HepG2 (cell line): Measurements from ENCODE around the gene STK24. TPM values are rescaled to one million over a fixed set of nuclear protein-coding genes. Genes with fewer than 3 reads are reported as not detected.

Experiments used
- ATAC-seq: fragments of 200-7000 bp; cut with Tn5 transposase; 3 replicates; pipeline ENCODE4 v1.9.1; 2020; ENCODE audit warnings: mild to moderate bottlenecking, moderate library complexity
- BruUV-seq: library from RNA; stranded (reverse); fragments of 400-500 nt; replicated peaks from 2 replicates; lab custom pipeline; 2021; lab: Mats Ljungman, UMichigan
- CTCF ChIA-PET: fragments of 300-600 bp; formaldehyde crosslinking; extraction: SDS; loops from one replicate; lab custom pipeline; 2021; ENCODE audit warnings: low total read pairs, inconsistent platforms, low intra/inter-chr PET ratio; lab: Yijun Ruan, JAX
- POLR2A ChIA-PET: fragments of 350-600 bp; sonication (Branson Sonifier 250); formaldehyde crosslinking; loops from one replicate; lab custom pipeline; 2020; ENCODE audit warnings: antibody characterized with exemption, inconsistent platforms; lab: Yijun Ruan, JAX
- DNase-seq: peaks from one replicate; pipeline ENCODE4 v3.0.0-alpha.2; 2015; ENCODE audit warnings: low spot score
- FAIRE-seq: peaks from 3 replicates; lab custom pipeline; 2011; peaks lifted over from hg19 to GRCh38; lab: Jason Lieb, UNC
- H2AFZ ChIP-seq: one replicate; pipeline ENCODE4 v1.6.1; 2011; ENCODE audit warnings: low read length, inconsistent platforms
- H3K27ac ChIP-seq: fragments of 300-600 bp; 3 replicates; pipeline ENCODE4 v1.8.0; 2011; ENCODE audit warnings: mixed run types, mild to moderate bottlenecking, mixed read lengths, low read length, inconsistent platforms; ENCODE audit not compliant: insufficient read depth; ENCODE audit errors: extremely low read length
- H3K27me3 ChIP-seq, 2 experiments: fragments of 200-600 bp in 1 of 2; 2 replicates in 1 of 2; 3 replicates in 1 of 2; pipeline versions ENCODE4 v1.6.0 to v1.8.0; 2011; ENCODE audit warnings: low read length in 2 of 2, mild to moderate bottlenecking in 2 of 2, moderate library complexity in 2 of 2, inconsistent platforms in 1 of 2; ENCODE audit not compliant: insufficient read depth in 2 of 2, control insufficient read depth in 1 of 2
- H3K36me3 ChIP-seq, 2 experiments: fragments of 200-600 bp in 1 of 2; replicated peaks in 1 of 2; 2 replicates in 1 of 2; 3 replicates in 1 of 2; pipeline versions ENCODE4 v1.5.1 to v1.8.0; 2011; ENCODE audit warnings: low read length in 2 of 2, inconsistent platforms in 1 of 2; ENCODE audit not compliant: insufficient read depth in 2 of 2, control insufficient read depth in 1 of 2
- H3K4me1 ChIP-seq: 2 replicates; pipeline ENCODE4 v1.5.1; 2012; ENCODE audit warnings: low read length, inconsistent platforms; ENCODE audit not compliant: insufficient read depth
- H3K4me2 ChIP-seq: 2 replicates; pipeline ENCODE4 v1.6.0; 2011; ENCODE audit warnings: low read depth, low read length, inconsistent platforms
- H3K4me3 ChIP-seq, 3 experiments: fragments of 200-600 bp in 1 of 3; sonication (generic), shearing (Covaris generic) in 1 of 3; replicated peaks in 1 of 3; 2 replicates each; pipeline ENCODE4 v1.5.1; 2011 to 2016; ENCODE audit warnings: low read length in 3 of 3, inconsistent platforms in 2 of 3, low read depth in 2 of 3, mild to moderate bottlenecking in 2 of 3, control low read depth in 1 of 3, mixed read lengths in 1 of 3; ENCODE audit not compliant: insufficient read depth in 1 of 3
- H3K79me2 ChIP-seq: one replicate; pipeline ENCODE4 v1.6.1; 2011; ENCODE audit warnings: low read length, inconsistent platforms; ENCODE audit not compliant: insufficient read depth
- H3K9ac ChIP-seq: 2 replicates; pipeline ENCODE4 v1.6.0; 2011; ENCODE audit warnings: mild to moderate bottlenecking, low read depth, low read length, inconsistent platforms; ENCODE audit not compliant: insufficient read depth
- H3K9me3 ChIP-seq: 2 replicates; pipeline ENCODE4 v1.5.1; 2012; ENCODE audit warnings: mild to moderate bottlenecking, low read length
- H4K20me1 ChIP-seq: 2 replicates; pipeline ENCODE4 v1.6.0; 2011; ENCODE audit warnings: inconsistent platforms, mild to moderate bottlenecking, low read length, moderate library complexity; ENCODE audit not compliant: insufficient read depth
- BCL6 ChIP-seq: IDR thresholded peaks from 2 replicates; pipeline ENCODE4 v1.6.1; 2016; ENCODE audit warnings: missing genetic modification reagents, missing compliant biosample characterization
- CC2D1A ChIP-seq: sonication (generic); formaldehyde crosslinking; IDR thresholded peaks from 2 replicates; pipeline ENCODE4 v1.8.1; 2023; ENCODE audit warnings: mild to moderate bottlenecking, missing genetic modification reagents
- E2F5 ChIP-seq: sonication (generic); formaldehyde crosslinking; conservative IDR thresholded peaks from 2 replicates; pipeline ENCODE4 v1.4.0; 2020; ENCODE audit warnings: missing genetic modification reagents
- EP300 ChIP-seq, 3 experiments: sonication (generic) in 1 of 3; formaldehyde crosslinking in 1 of 3; IDR thresholded peaks; 2 replicates each; pipeline versions ENCODE4 v1.5.1 to v1.6.1; 2011 to 2020; ENCODE audit warnings: low read depth in 2 of 3, low read length in 2 of 3, borderline replicate concordance in 1 of 3, improper control_type of control experiment in 1 of 3, mild to moderate bottlenecking in 1 of 3, missing genetic modification reagents in 1 of 3, moderate library complexity in 1 of 3
- RXRB ChIP-seq: IDR thresholded peaks from 2 replicates; pipeline ENCODE4 v1.6.1; 2016; ENCODE audit warnings: borderline replicate concordance, missing genetic modification reagents, missing compliant biosample characterization
- TFAP4 ChIP-seq: sonication (generic); IDR thresholded peaks from 2 replicates; pipeline ENCODE4 v1.6.1; 2016; ENCODE audit warnings: low read depth, borderline replicate concordance
- ZNF547 ChIP-seq: sonication (generic); formaldehyde crosslinking; IDR thresholded peaks from 2 replicates; pipeline ENCODE4 v1.5.1; 2020; ENCODE audit warnings: mild to moderate bottlenecking, missing genetic modification reagents
- ZNF549 ChIP-seq: sonication (generic); formaldehyde crosslinking; IDR thresholded peaks from 2 replicates; pipeline ENCODE4 v1.5.0; 2020; ENCODE audit warnings: missing genetic modification reagents
- ZNF569 ChIP-seq: sonication (generic); formaldehyde crosslinking; IDR thresholded peaks from 2 replicates; pipeline ENCODE4 v1.5.0; 2020; ENCODE audit warnings: mild to moderate bottlenecking, missing genetic modification reagents, moderate library complexity, borderline replicate concordance
- ZSCAN20 ChIP-seq: sonication (generic); formaldehyde crosslinking; IDR thresholded peaks from 2 replicates; pipeline ENCODE4 v1.4.0; 2020; ENCODE audit warnings: missing genetic modification reagents, mild to moderate bottlenecking, borderline replicate concordance
- WGBS: methylation state at CpG from one replicate; pipeline ENCODE4 v1.1.6; 2017; ENCODE audit warnings: low lambda C conversion rate; 5-methylcytosine and 5-hydroxymethylcytosine counted together
- in situ Hi-C: cut with HindIII; loops from 2 replicates; pipeline ENCODE4 v1.10.0; 2017; ENCODE audit warnings: low pct_unique_long_range_greater_than_20kb; ENCODE audit not compliant: extremely low pct_ligation_motif_present
- intact Hi-C: fragments of 100-400 bp; cut with micrococcal nuclease; formaldehyde crosslinking; loops from one replicate; pipeline ENCODE4 v1.10.0; 2022; ENCODE audit not compliant: unreplicated experiment
- polyA plus RNA-seq, 8 experiments: library from polyadenylated mRNA; depleted of rRNA in 3 of 8; stranded (reverse) in 7 of 8; unstranded in 1 of 8; fragments of >200 nt; fragmentation: Illumina TruSeq in 4 of 8; extraction: Trizol in 4 of 8; gene quantifications; 2 replicates each; pipeline versions ENCODE4 v1.2.1 to v1.2.3, GENCODE V29; 2011 to 2016; ENCODE audit warnings: low read depth in 4 of 8, missing spikeins in 1 of 8, mixed read lengths in 1 of 8; ENCODE audit not compliant: insufficient read depth in 1 of 8
- total RNA-seq, 5 experiments: library from RNA; depleted of rRNA; stranded (reverse); fragments of >200 nt; fragmentation: Illumina TruSeq; extraction: Trizol; gene quantifications; 2 replicates each; pipeline ENCODE4 v1.2.3, GENCODE V29; 2016; ENCODE audit warnings: low read depth in 1 of 5

Gene STK24
- total and polyA plus RNA-seq, 2 of the 13 experiments (the other 11 are each of a cell fraction or from before 2014, with no cell fraction given): 51.3 to 73.0 TPM

DNA sequence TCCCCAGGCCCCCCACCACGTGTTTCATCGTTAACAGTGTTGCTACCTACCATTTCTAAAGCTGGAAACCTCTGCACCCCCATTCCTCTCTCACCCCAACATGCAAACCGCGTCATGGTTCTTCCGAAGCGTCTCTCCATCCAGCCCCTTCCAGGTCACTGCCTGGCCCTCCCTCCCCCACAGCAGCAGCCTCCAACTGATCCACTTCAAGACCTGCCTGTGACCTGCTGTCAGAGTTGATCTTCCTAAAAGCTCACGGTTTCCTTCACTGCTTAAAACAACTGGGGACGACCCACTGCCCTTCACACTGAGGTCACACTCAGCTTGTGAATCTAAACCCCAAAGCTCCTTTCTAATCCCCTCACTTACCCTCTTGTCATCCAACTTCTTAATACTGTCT, 47.7 kb downstream of the STK24 start:
- no TSS peak for BruUV-seq
- no peak overlapping the region for H3K4me2 ChIP-seq
- no peak for ATAC-seq
- no peaks in the 10 kb centered on the region for H3K9me3 ChIP-seq
- CTCF ChIA-PET: no interaction called here
- DNase-seq: no peak
- no peak overlapping the region for H3K4me3 ChIP-seq
- no peak for FAIRE-seq
- peaks cover 7% of the 10 kb centered on the region for H3K4me1 ChIP-seq
- intact Hi-C loops: no loop called here
- H3K36me3 ChIP-seq: peaks cover 3 to 13% of the 10 kb centered on the region in 2 experiments; a peak in 3 of 5 replicates
- no peaks in the 10 kb centered on the region; a peak in 1 of 5 replicates for H3K27me3 ChIP-seq
- peaks cover 100% of the 10 kb centered on the region for H3K79me2 ChIP-seq
- TF ChIP-seq ZNF549 (CRISPR knock-in tag): no peak
- TF ChIP-seq ZNF569 (CRISPR knock-in tag): no peak
- TF ChIP-seq BCL6: no peak
- TF ChIP-seq EP300 (IDR thresholded peaks at IDR 0.05; ENCODE audit: low read depth in 2 of 2, low read length in 2 of 2): no peak
- TF ChIP-seq EP300 (CRISPR knock-in tag; IDR thresholded peaks at IDR 0.05; ENCODE audit: borderline replicate concordance): no peak
- no peak for TF ChIP-seq ZSCAN20 (CRISPR knock-in tag)
- TF ChIP-seq RXRB (CRISPR knock-in tag): no peak
- TF ChIP-seq TFAP4: no peak
- no peak for TF ChIP-seq E2F5 (CRISPR knock-in tag)
- TF ChIP-seq ZNF547 (CRISPR knock-in tag): no peak
- no peak for TF ChIP-seq CC2D1A (CRISPR knock-in tag)
- TF ChIP-seq, all 625 proteins: peak for 0
- Histone ChIP-seq H4K20me1 (peaks cover 87% of the 10 kb centered on the region), H3K27ac (no peak overlapping the region), H2AFZ (no peak overlapping the region), H3K9ac (no peak overlapping the region)
- in situ Hi-C loops: no loop called here
- POLR2A ChIA-PET: no interaction called here
- WGBS: 99% methylated on average over 8 of the region's 8 CpGs
